ENCODE results near the gene ALMS1.
"Not testable (repeated sequence)": the region's sequence is repeated elsewhere in the genome, so short reads cannot be mapped to it uniquely, and the experiment has no call there.

GRCh38 chr2:73483874-73484273 lies 98.2 kb downstream of the ALMS1 start:
- TF ChIP-seq, protein P1, sequence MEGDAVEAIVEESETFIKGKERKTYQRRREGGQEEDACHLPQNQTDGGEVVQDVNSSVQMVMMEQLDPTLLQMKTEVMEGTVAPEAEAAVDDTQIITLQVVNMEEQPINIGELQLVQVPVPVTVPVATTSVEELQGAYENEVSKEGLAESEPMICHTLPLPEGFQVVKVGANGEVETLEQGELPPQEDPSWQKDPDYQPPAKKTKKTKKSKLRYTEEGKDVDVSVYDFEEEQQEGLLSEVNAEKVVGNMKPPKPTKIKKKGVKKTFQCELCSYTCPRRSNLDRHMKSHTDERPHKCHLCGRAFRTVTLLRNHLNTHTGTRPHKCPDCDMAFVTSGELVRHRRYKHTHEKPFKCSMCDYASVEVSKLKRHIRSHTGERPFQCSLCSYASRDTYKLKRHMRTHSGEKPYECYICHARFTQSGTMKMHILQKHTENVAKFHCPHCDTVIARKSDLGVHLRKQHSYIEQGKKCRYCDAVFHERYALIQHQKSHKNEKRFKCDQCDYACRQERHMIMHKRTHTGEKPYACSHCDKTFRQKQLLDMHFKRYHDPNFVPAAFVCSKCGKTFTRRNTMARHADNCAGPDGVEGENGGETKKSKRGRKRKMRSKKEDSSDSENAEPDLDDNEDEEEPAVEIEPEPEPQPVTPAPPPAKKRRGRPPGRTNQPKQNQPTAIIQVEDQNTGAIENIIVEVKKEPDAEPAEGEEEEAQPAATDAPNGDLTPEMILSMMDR (IDR thresholded peaks at IDR 0.05) = not testable (repeated sequence)
- not testable (repeated sequence) for TF ChIP-seq POLR2A (IDR thresholded peaks at IDR 0.05)
